ENCODE results near the gene PLEKHM1. TPM values are rescaled to one million over a fixed set of nuclear protein-coding genes. Genes with fewer than 3 reads are reported as not detected.
"Not testable (repeated sequence)": the region's sequence is repeated elsewhere in the genome, so short reads cannot be mapped to it uniquely, and the experiment has no call there.

The PLEKHM1 gene
- total and polyA plus RNA-seq, 2 donors (not counting 3 experiments of a cell fraction or from before 2014, with no cell fraction given) = 29.7 to 52.0 TPM

- H3K79me2 ChIP-seq (ENCODE audit: control insufficient read depth, insufficient read depth, low read length); dilution Hi-C loops (cut with MboI; ENCODE audit: extremely low pct_ligation_motif_present, low sequenced_read_pairs); intact Hi-C loops (cut with micrococcal nuclease); H3K9me1 ChIP-seq (replicated peaks; ENCODE audit: control insufficient read depth, extremely low read depth, insufficient read depth, low read length); H3K4me2 ChIP-seq (ENCODE audit: insufficient read depth, low read length); BruUV-seq (replicated peaks); POLR2A ChIA-PET; H2AFZ ChIP-seq (ENCODE audit: low read depth, low read length); H3K27me3 ChIP-seq (ENCODE audit: control insufficient read depth in 2 of 2, insufficient read depth in 2 of 2, low read length in 2 of 2); DNase-seq (ENCODE audit: low read depth, low spot score); H3K27ac ChIP-seq (ENCODE audit: insufficient read depth, low read depth, low read length); H3K36me3 ChIP-seq (ENCODE audit: control insufficient read depth in 2 of 2, extremely low read depth in 1 of 2, insufficient read depth in 2 of 2, low read length in 2 of 2); CTCF ChIA-PET; H3K4me3 ChIP-seq (replicated peaks in 1 of 3; ENCODE audit: insufficient read depth in 1 of 3, low read depth in 1 of 3, low read length in 3 of 3); FAIRE-seq; H3K9ac ChIP-seq (replicated peaks; ENCODE audit: extremely low read depth, insufficient read depth, low read length); H4K20me1 ChIP-seq (replicated peaks; ENCODE audit: control insufficient read depth, extremely low read depth, insufficient read depth, low read length); H3K9me3 ChIP-seq (replicated peaks; ENCODE audit: control insufficient read depth, insufficient read depth, low read length): not testable (repeated sequence)
- peaks cover 33% of the 10 kb centered on the region for H3K4me1 ChIP-seq (ENCODE audit: control insufficient read depth, extremely low read depth, insufficient read depth, low read length)
Measured at GRCh38 chr17:45443371-45444260, 46.9 kb downstream of the PLEKHM1 start.

- no peaks in the 10 kb centered on the region for H3K9me3 ChIP-seq (replicated peaks; ENCODE audit: control insufficient read depth, insufficient read depth, low read length)
- H3K36me3 ChIP-seq (ENCODE audit: control insufficient read depth in 2 of 2, extremely low read depth in 1 of 2, insufficient read depth in 2 of 2, low read length in 2 of 2) = peaks cover 0 to 6% of the 10 kb centered on the region in 2 experiments
- POLR2A ChIA-PET = no interaction called here
- dilution Hi-C loops (cut with MboI; ENCODE audit: extremely low pct_ligation_motif_present, low sequenced_read_pairs) (no loop called here), intact Hi-C loops (cut with micrococcal nuclease) (no loop called here)
- no TSS peak for BruUV-seq (replicated peaks)
- H3K4me3 ChIP-seq (replicated peaks in 1 of 3; ENCODE audit: insufficient read depth in 1 of 3, low read depth in 1 of 3, low read length in 3 of 3) = no peak overlapping the region
- DNase-seq (ENCODE audit: low read depth, low spot score) (no peak), FAIRE-seq (no peak)
- H3K79me2 ChIP-seq (ENCODE audit: control insufficient read depth, insufficient read depth, low read length) = no peaks in the 10 kb centered on the region
- H2AFZ ChIP-seq (ENCODE audit: low read depth, low read length) = no peak overlapping the region
- H3K27me3 ChIP-seq (ENCODE audit: control insufficient read depth in 2 of 2, insufficient read depth in 2 of 2, low read length in 2 of 2) = no peaks in the 10 kb centered on the region
- no peak overlapping the region for H3K9ac ChIP-seq (replicated peaks; ENCODE audit: extremely low read depth, insufficient read depth, low read length)
- no peak overlapping the region for H3K4me2 ChIP-seq (ENCODE audit: insufficient read depth, low read length)
- no peaks in the 10 kb centered on the region for H4K20me1 ChIP-seq (replicated peaks; ENCODE audit: control insufficient read depth, extremely low read depth, insufficient read depth, low read length)
- H3K4me1 ChIP-seq (ENCODE audit: control insufficient read depth, extremely low read depth, insufficient read depth, low read length) = peaks cover 26% of the 10 kb centered on the region
- no peak for TF ChIP-seq POLR2A (IDR thresholded peaks at IDR 0.05; ENCODE audit: low read depth, low read length)
- TF ChIP-seq POLR2AphosphoS5 (IDR thresholded peaks at IDR 0.05; ENCODE audit: insufficient read depth, low read depth, low read length) = no peak
- no peak for TF ChIP-seq CTCF (IDR thresholded peaks at IDR 0.05; ENCODE audit: extremely low read depth in 1 of 2, insufficient read depth in 1 of 2, low read depth in 1 of 2, low read length in 2 of 2)
- no peak for TF ChIP-seq JUN (IDR thresholded peaks at IDR 0.05; ENCODE audit: borderline replicate concordance, insufficient read depth, insufficient read length, low read depth)
- no peak for TF ChIP-seq MAX (IDR thresholded peaks at IDR 0.05; ENCODE audit: insufficient read depth, insufficient read length)
- TF ChIP-seq MYC (IDR thresholded peaks at IDR 0.05; ENCODE audit: low read depth, low read length) = no peak
- TF ChIP-seq FOS (IDR thresholded peaks at IDR 0.05; ENCODE audit: borderline replicate concordance, insufficient read depth, low read length) = no peak
- no peak for TF ChIP-seq EZH2 (IDR thresholded peaks at IDR 0.05; ENCODE audit: borderline replicate concordance, low read depth, low read length, severe bottlenecking)
- TF ChIP-seq GATA2 (IDR thresholded peaks at IDR 0.05; ENCODE audit: insufficient read depth, insufficient read length, low read depth, low read length) = no peak
- H3K27ac ChIP-seq (ENCODE audit: insufficient read depth, low read depth, low read length) = no peak overlapping the region
- CTCF ChIA-PET = interaction anchor here (1.0 kb wide), 1 partner anchor 13 kb away, joined by 3 read pairs; no protein-coding TSS in a partner anchor
- no peaks in the 10 kb centered on the region for H3K9me1 ChIP-seq (replicated peaks; ENCODE audit: control insufficient read depth, extremely low read depth, insufficient read depth, low read length)
Measured at GRCh38 chr17:45441526-45442310, 48.8 kb downstream of the PLEKHM1 start.

All from endothelial cell of umbilical vein (primary cell).